WTC11 (cell line): ENCODE data around the gene IGSF9. TPM values are rescaled to one million over a fixed set of nuclear protein-coding genes. Genes with fewer than 3 reads are reported as not detected.

Experiments used
- ATF3 ChIP-seq: sonication (generic); formaldehyde crosslinking; conservative IDR thresholded peaks from 2 replicates; pipeline ENCODE4 v1.8.1; 2022; ENCODE audit warnings: mild to moderate bottlenecking, missing genetic modification reagents
- CDX4 ChIP-seq: fragments of 250-450 bp; sonication (Bioruptor Pico); IDR thresholded peaks from 2 replicates; pipeline ENCODE4 v1.9.0; 2021; ENCODE audit warnings: moderate library complexity, mild to moderate bottlenecking, inconsistent platforms, borderline replicate concordance
- E2F4 ChIP-seq: sonication (generic); formaldehyde crosslinking; IDR thresholded peaks from 2 replicates; pipeline ENCODE4 v1.8.1; 2022; ENCODE audit warnings: low read depth, mild to moderate bottlenecking, moderate library complexity, missing genetic modification reagents, borderline replicate concordance
- E2F5 ChIP-seq: sonication (generic); formaldehyde crosslinking; IDR thresholded peaks from 2 replicates; pipeline ENCODE4 v1.8.1; 2022; ENCODE audit warnings: mild to moderate bottlenecking, moderate library complexity, missing genetic modification reagents
- ELF4 ChIP-seq: sonication (generic); formaldehyde crosslinking; IDR thresholded peaks from 2 replicates; pipeline ENCODE4 v1.8.1; 2022; ENCODE audit warnings: low read depth, mild to moderate bottlenecking, moderate library complexity, missing genetic modification reagents
- EMX1 ChIP-seq: fragments of 250-450 bp; sonication (Bioruptor Pico); IDR thresholded peaks from 2 replicates; pipeline ENCODE4 v1.8.0; 2021; ENCODE audit warnings: mild to moderate bottlenecking
- ESRRA ChIP-seq: sonication (generic); formaldehyde crosslinking; IDR thresholded peaks from 2 replicates; pipeline ENCODE4 v1.8.1; 2022; ENCODE audit warnings: mild to moderate bottlenecking, missing genetic modification reagents, borderline replicate concordance
- FOXK1 ChIP-seq: sonication (generic); formaldehyde crosslinking; IDR thresholded peaks from 2 replicates; pipeline ENCODE4 v1.8.0; 2022; ENCODE audit warnings: mild to moderate bottlenecking, moderate library complexity, missing genetic modification reagents
- FOXP1 ChIP-seq: sonication (generic); formaldehyde crosslinking; IDR thresholded peaks from 2 replicates; pipeline ENCODE4 v1.8.0; 2022; ENCODE audit warnings: missing genetic modification reagents, mild to moderate bottlenecking, moderate library complexity, borderline replicate concordance
- GABPB1 ChIP-seq: sonication (generic); formaldehyde crosslinking; IDR thresholded peaks from 2 replicates; pipeline ENCODE4 v1.8.1; 2023; ENCODE audit warnings: mild to moderate bottlenecking, missing genetic modification reagents
- IRF2 ChIP-seq: sonication (generic); formaldehyde crosslinking; IDR thresholded peaks from 2 replicates; pipeline ENCODE4 v1.8.0; 2022; ENCODE audit warnings: low read depth, missing genetic modification reagents, borderline replicate concordance
- MAX ChIP-seq: sonication (generic); formaldehyde crosslinking; IDR thresholded peaks from 2 replicates; pipeline ENCODE4 v1.8.0; 2022; ENCODE audit warnings: mild to moderate bottlenecking, missing genetic modification reagents
- NFATC4 ChIP-seq: fragments of 250-450 bp; sonication (Bioruptor Pico); IDR thresholded peaks from 2 replicates; pipeline ENCODE4 v1.9.0; 2021; ENCODE audit warnings: mild to moderate bottlenecking
- NFYB ChIP-seq: sonication (generic); formaldehyde crosslinking; conservative IDR thresholded peaks from 2 replicates; pipeline ENCODE4 v1.8.0; 2022; ENCODE audit warnings: low read depth, missing genetic modification reagents
- NR1H2 ChIP-seq: sonication (generic); formaldehyde crosslinking; IDR thresholded peaks from 2 replicates; pipeline ENCODE4 v1.9.0; 2021; ENCODE audit warnings: mild to moderate bottlenecking, moderate library complexity, missing genetic modification reagents
- NR2C2 ChIP-seq: sonication (generic); formaldehyde crosslinking; IDR thresholded peaks from 2 replicates; pipeline ENCODE4 v1.8.0; 2022; ENCODE audit warnings: mild to moderate bottlenecking, missing genetic modification reagents
- PREB ChIP-seq: sonication (generic); formaldehyde crosslinking; IDR thresholded peaks from 2 replicates; pipeline ENCODE4 v1.8.1; 2022; ENCODE audit warnings: mild to moderate bottlenecking, missing genetic modification reagents, moderate library complexity, borderline replicate concordance
- SMAD3 ChIP-seq: sonication (generic); formaldehyde crosslinking; IDR thresholded peaks from 2 replicates; pipeline ENCODE4 v1.8.0; 2022; ENCODE audit warnings: missing genetic modification reagents, mild to moderate bottlenecking, borderline replicate concordance
- TEAD1 ChIP-seq: sonication (generic); formaldehyde crosslinking; IDR thresholded peaks from 2 replicates; pipeline ENCODE4 v1.8.0; 2022; ENCODE audit warnings: mild to moderate bottlenecking, missing genetic modification reagents
- TEAD4 ChIP-seq: sonication (generic); formaldehyde crosslinking; IDR thresholded peaks from 2 replicates; pipeline ENCODE4 v1.8.0; 2022; ENCODE audit warnings: mild to moderate bottlenecking, missing genetic modification reagents
- TP53 ChIP-seq: sonication (generic); formaldehyde crosslinking; IDR thresholded peaks from 2 replicates; pipeline ENCODE4 v1.8.1; 2023; ENCODE audit warnings: mild to moderate bottlenecking, missing genetic modification reagents
- USF1 ChIP-seq: sonication (generic); formaldehyde crosslinking; IDR thresholded peaks from 2 replicates; pipeline ENCODE4 v1.8.0; 2022; ENCODE audit warnings: mild to moderate bottlenecking, missing genetic modification reagents
- ZBTB21 ChIP-seq: sonication (generic); formaldehyde crosslinking; IDR thresholded peaks from 2 replicates; pipeline ENCODE4 v1.8.1; 2023; ENCODE audit warnings: mild to moderate bottlenecking, missing genetic modification reagents, borderline replicate concordance
- ZNF281 ChIP-seq: sonication (generic); formaldehyde crosslinking; IDR thresholded peaks from 2 replicates; pipeline ENCODE4 v1.8.0; 2023; ENCODE audit warnings: mild to moderate bottlenecking, missing genetic modification reagents
- ZNF396 ChIP-seq: fragments of 250-450 bp; sonication (Bioruptor Pico); IDR thresholded peaks from 2 replicates; pipeline ENCODE4 v1.8.0; 2021; ENCODE audit warnings: mild to moderate bottlenecking, moderate library complexity, borderline replicate concordance
- ZNF425 ChIP-seq: fragments of 250-450 bp; sonication (Bioruptor Pico); conservative IDR thresholded peaks from 2 replicates; pipeline ENCODE4 v1.9.0; 2021; ENCODE audit warnings: mild to moderate bottlenecking
- ZNF671 ChIP-seq: fragments of 250-450 bp; sonication (Bioruptor Pico); IDR thresholded peaks from 2 replicates; pipeline ENCODE4 v1.8.0; 2021; ENCODE audit warnings: mild to moderate bottlenecking
- total RNA-seq: library from RNA; stranded (reverse); gene quantifications from 3 replicates; pipeline ENCODE4 v1.2.3, GENCODE V29; 2021

Gene IGSF9
- total RNA-seq, 1 experiment from 2014 or later, result 16.4 TPM

- TF ChIP-seq MAX (CRISPR knock-in tag), result peak; percentile 98
- TF ChIP-seq ZNF396 (CRISPR knock-in tag), result no peak
- 0 out of 2 replicates have a peak, but pooled peaks have one; percentile 18 for TF ChIP-seq FOXK1 (CRISPR knock-in tag)
- no peak for TF ChIP-seq ZBTB21 (CRISPR knock-in tag)
- peak; percentile 90 for TF ChIP-seq TP53 (CRISPR knock-in tag)
- no peak for TF ChIP-seq ZNF425 (CRISPR knock-in tag)
- peak; percentile 63 for TF ChIP-seq NR2C2
- no peak for TF ChIP-seq IRF2
- TF ChIP-seq TEAD4, result peak; percentile 68; the same call in 1 of the 2 replicates
- no peak for TF ChIP-seq ZNF671 (CRISPR knock-in tag)
- TF ChIP-seq SMAD3, result peak; percentile 47
- peak; percentile 67 for TF ChIP-seq ZNF281 (CRISPR knock-in tag)
- TF ChIP-seq PREB (CRISPR knock-in tag), result 0 out of 2 replicates have a peak, but pooled peaks have one; percentile 32
- no peak for TF ChIP-seq E2F4 (CRISPR knock-in tag)
- peak; percentile 80 for TF ChIP-seq USF1
- TF ChIP-seq EMX1 (CRISPR knock-in tag), result no peak
- no peak; the same call in 1 of the 2 replicates for TF ChIP-seq ESRRA (CRISPR knock-in tag)
- TF ChIP-seq NFYB, result no peak
- TF ChIP-seq GABPB1 (CRISPR knock-in tag), result 0 out of 2 replicates have a peak, but pooled peaks have one; percentile 40
- no peak for TF ChIP-seq CDX4
- no peak for TF ChIP-seq NFATC4 (CRISPR knock-in tag)
- TF ChIP-seq ELF4 (CRISPR knock-in tag), result no peak
- peak; percentile 81 for TF ChIP-seq TEAD1 (CRISPR knock-in tag)
- TF ChIP-seq ATF3 (CRISPR knock-in tag), result no peak
- peak; percentile 83 for TF ChIP-seq FOXP1
- no peak for TF ChIP-seq NR1H2 (CRISPR knock-in tag)
- peak; percentile 76; the same call in 1 of the 2 replicates for TF ChIP-seq E2F5 (CRISPR knock-in tag)
Observed at GRCh38 chr1:159924791-159925718, 20.4 kb downstream of the IGSF9 start, which contains the start of gene TAGLN2 (continued).
